GM12864 (cell line): ENCODE data around the gene DRG2.

Source experiments
- DNase-seq: peaks from one replicate; pipeline ENCODE4 v3.0.0-alpha.2; 2011; ENCODE audit warnings: low read depth
- H3K4me3 ChIP-seq: 2 replicates; pipeline ENCODE4 v1.5.1; 2011; ENCODE audit warnings: mild to moderate bottlenecking, low read depth, low read length, control low read depth
- TF ChIP-seq, protein P1 (sequence below): IDR thresholded peaks from 2 replicates; pipeline ENCODE4 v1.5.1; 2011; ENCODE audit warnings: low read depth, mild to moderate bottlenecking, moderate library complexity, low read length, control low read depth, inconsistent platforms; ENCODE audit errors: missing control alignments

Gene DRG2

DNA sequence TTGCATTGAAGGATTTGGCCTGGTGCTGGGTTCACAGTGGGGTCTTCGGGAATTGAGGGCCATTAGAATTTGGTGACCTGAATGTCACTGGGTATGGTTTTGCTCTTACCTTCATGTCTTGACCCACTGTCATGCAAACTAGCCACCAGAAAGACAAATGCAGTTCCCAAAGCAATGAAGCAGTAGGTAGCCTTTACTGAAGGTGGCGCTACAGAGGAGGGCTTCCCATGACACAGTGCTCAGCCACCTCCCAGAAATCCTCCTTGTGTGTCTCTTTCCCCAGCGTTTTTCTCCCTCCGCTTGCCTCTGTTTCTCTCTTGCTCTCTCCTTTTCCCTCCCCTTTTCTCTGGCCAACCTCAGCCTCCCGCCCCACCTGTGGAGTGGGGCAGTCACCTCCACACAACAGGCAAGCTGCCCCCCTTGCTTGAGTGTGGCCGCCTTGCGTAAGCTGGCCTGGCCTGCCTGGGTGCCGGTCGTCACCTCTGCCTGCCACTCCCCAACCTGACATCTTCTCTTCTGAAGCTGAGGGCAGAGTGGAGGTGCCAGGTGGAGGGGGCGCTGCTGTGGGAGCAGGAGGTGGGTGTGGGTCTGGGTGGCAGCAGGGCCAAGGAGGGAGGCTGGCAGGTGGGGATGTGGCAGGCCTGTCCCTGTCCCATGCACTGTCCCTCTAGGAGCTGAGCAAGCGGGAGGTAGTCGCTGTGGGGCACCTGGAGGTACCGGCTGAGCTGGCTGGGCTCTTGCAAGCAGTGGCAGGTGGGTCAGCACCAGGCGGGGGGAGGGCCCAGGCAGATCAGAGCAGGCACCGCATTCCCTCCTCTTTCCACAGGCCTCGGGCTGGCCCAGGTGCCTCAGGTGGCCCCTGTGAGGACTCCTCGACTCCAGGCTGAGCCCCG is 55.5 kb downstream of the DRG2 start:
- TF ChIP-seq, protein P1, sequence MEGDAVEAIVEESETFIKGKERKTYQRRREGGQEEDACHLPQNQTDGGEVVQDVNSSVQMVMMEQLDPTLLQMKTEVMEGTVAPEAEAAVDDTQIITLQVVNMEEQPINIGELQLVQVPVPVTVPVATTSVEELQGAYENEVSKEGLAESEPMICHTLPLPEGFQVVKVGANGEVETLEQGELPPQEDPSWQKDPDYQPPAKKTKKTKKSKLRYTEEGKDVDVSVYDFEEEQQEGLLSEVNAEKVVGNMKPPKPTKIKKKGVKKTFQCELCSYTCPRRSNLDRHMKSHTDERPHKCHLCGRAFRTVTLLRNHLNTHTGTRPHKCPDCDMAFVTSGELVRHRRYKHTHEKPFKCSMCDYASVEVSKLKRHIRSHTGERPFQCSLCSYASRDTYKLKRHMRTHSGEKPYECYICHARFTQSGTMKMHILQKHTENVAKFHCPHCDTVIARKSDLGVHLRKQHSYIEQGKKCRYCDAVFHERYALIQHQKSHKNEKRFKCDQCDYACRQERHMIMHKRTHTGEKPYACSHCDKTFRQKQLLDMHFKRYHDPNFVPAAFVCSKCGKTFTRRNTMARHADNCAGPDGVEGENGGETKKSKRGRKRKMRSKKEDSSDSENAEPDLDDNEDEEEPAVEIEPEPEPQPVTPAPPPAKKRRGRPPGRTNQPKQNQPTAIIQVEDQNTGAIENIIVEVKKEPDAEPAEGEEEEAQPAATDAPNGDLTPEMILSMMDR, result peak; percentile 60
- no peak for DNase-seq
- no peak overlapping the region for H3K4me3 ChIP-seq

DNA sequence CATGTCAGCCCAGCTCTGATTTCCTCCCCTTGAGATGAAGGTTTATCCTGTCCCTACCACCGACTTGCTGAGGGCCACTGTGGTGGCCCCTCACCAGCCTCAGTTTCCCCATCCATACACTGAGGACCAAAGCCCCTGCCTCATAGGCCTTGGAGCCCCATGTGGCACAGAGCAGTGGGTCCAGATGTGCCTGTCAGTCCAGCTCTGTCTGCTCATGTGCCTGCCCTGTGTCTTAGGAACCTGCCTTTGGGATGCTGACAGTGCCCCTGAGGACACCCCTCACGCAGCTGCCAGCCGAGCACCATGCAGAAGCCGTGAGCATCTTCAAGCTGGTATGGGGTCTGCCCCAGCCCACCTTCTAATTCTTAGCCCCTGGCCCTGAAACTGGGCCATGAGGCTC is 56.5 kb downstream of the DRG2 start:
- TF ChIP-seq, protein P1, result no peak
- DNase-seq, result no peak
- H3K4me3 ChIP-seq, result no peak overlapping the region

DNA sequence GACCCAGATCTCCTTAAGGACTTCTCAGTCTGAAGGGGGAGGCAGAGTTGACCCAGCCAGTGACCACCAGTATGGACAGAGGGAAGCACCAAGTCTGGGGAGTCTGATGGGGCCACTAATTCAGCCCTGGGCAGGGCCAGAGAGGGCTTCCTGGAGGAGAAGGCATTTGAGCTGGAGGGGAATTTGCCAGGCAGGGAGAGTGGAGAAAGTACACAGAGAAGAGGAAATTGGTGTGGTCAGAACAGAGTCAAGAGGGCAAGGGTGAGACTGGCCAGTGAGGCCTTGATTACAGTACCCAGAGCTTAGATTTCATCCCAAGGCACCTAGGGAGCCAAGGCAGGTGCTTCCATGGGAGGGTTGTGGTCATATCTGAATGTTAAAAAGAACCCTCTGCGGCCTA is 57.1 kb downstream of the DRG2 start:
- DNase-seq, result no peak
- TF ChIP-seq, protein P1, result no peak
- H3K4me3 ChIP-seq, result no peak overlapping the region

DNA sequence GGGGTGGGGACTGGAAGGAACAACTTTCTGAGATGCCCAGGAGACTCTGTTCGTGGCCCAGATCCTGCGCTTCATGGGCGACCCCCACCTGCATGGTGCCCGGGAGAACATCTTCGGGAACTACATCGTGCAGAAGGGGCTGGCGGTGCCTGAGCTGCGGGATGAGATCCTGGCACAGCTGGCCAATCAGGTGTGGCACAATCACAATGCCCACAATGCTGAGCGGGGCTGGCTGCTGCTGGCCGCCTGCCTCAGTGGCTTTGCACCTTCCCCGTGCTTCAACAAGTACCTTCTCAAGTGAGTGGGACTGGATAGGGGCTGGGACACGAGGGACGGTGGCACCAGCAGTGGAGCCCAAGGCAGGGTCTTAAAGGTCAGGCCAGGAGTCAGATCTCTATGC is 58.1 kb downstream of the DRG2 start:
- TF ChIP-seq, protein P1, result no peak
- no peak overlapping the region for H3K4me3 ChIP-seq
- DNase-seq, result no peak

DNA sequence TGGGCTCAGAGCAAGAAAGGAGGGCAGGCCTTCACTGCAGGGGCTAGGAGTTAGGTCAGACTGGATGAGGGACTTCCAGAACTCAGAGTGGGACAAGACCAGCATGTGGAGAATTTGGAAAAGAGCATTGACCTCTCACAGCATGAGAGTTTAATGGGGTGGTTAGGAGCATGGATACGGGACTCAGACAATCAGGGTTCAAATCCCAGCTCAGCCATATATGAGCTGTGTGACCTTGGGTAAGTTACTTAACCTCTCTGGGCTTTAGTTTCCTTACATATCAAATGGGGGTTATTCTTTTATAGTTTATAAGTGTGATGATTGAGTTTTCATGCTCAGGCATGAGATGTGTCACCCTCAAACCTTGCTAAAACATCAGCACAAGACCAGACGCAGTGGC is 58.5 kb downstream of the DRG2 start:
- TF ChIP-seq, protein P1, result no peak
- DNase-seq, result no peak
- H3K4me3 ChIP-seq, result no peak overlapping the region

DNA sequence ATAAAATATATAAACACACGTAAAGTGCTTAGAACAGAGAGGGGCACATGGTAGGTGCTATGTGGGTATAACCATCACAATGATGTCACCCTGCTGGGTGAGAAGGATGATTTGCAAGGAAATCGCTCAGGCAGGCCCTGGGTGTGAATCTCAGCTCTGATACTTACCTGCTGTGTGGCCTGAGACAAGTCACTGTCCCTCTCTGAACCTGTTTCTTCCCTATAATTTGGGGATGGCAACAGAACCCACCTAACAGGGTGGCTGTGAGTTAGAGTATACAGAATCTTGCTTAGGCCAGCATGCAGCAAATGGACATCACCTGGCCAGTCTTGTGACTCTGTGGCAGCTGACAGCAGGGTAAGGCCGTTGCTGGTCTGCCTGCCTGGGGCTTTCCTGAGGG is 59.2 kb downstream of the DRG2 start:
- H3K4me3 ChIP-seq, result no peak overlapping the region
- no peak for DNase-seq
- TF ChIP-seq, protein P1, result no peak

DNA sequence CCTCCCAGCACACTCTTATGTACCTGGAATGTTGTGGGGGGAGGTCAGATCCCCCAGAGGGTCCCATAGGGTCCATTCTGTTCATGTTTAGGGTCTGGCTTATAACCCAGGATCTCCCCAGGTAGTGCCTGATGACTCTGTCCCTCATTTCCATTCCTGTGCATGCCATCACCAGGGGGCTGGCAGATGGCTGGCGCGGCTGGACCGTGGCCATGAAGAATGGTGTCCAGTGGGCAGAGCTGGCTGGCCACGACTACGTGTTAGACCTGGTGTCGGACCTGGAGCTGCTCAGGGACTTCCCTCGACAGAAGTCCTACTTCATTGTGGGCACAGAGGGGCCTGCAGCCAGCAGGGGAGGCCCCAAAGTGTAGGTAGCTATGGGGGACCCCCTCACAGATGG is 60.8 kb downstream of the DRG2 start:
- no peak for DNase-seq
- no peak overlapping the region for H3K4me3 ChIP-seq

More for the DNA sequence above, 60.8 kb downstream of the DRG2 start:
- TF ChIP-seq, protein P1, result no peak
